OCI-LY3 (cell line): ENCODE measurements around the gene PPP1R12B.
"Not testable (repeated sequence)": the region's sequence is repeated elsewhere in the genome, so short reads cannot be mapped to it uniquely, and the experiment has no call there.

ENCODE experiments used
- H2AFZ ChIP-seq: fragments of 200-600, 300-600 bp; shearing (Covaris generic); 2 replicates; pipeline ENCODE4 v1.6.0; 2014; ENCODE audit warnings: antibody characterized with exemption, low read depth, low read length
- H3K27ac ChIP-seq: fragments of 200-600, 300-600 bp; sonication (generic); 2 replicates; pipeline ENCODE4 v1.5.1; 2014; ENCODE audit warnings: mild to moderate bottlenecking, low read length, moderate library complexity, mixed read lengths
- H3K27me3 ChIP-seq: fragments of 200-600, 300-600 bp; sonication (generic); 2 replicates; pipeline ENCODE4 v1.6.1; 2014; ENCODE audit warnings: low read depth, low read length, mixed read lengths
- H3K36me3 ChIP-seq: fragments of 200-600, 300-600 bp; sonication (generic); replicated peaks from 2 replicates; pipeline ENCODE3; 2014; ENCODE audit warnings: low read depth, low read length, mixed read lengths
- H3K4me1 ChIP-seq: fragments of 300-600, 200-600 bp; sonication (generic); 2 replicates; pipeline ENCODE4 v1.6.1; 2014; ENCODE audit warnings: low read length, mixed read lengths
- H3K4me2 ChIP-seq: fragments of 200-600, 300-600 bp; sonication (generic); 2 replicates; pipeline ENCODE4 v1.6.1; 2014; ENCODE audit warnings: low read length, mixed read lengths
- H3K4me3 ChIP-seq: fragments of 300-600, 200-600 bp; sonication (generic); 2 replicates; pipeline ENCODE4 v1.5.1; 2014; ENCODE audit warnings: antibody characterized with exemption, mild to moderate bottlenecking, low read length, moderate library complexity
- H3K79me2 ChIP-seq: fragments of 300-600, 200-600 bp; shearing (Covaris generic); 2 replicates; pipeline ENCODE4 v1.6.1; 2014; ENCODE audit warnings: mild to moderate bottlenecking, low read length, mixed read lengths
- H3K9ac ChIP-seq: fragments of 300-600, 200-600 bp; shearing (Covaris generic); 2 replicates; pipeline ENCODE4 v1.6.0; 2014; ENCODE audit warnings: mild to moderate bottlenecking, low read length, moderate library complexity
- H3K9me3 ChIP-seq: fragments of 200-600, 300-600 bp; shearing (Covaris generic); 2 replicates; pipeline ENCODE4 v1.6.1; 2014; ENCODE audit warnings: low read length, mixed read lengths; ENCODE audit not compliant: insufficient read depth
- H4K20me1 ChIP-seq: fragments of 200-600, 300-600 bp; sonication (generic); 2 replicates; pipeline ENCODE4 v1.6.1; 2016; ENCODE audit warnings: low read length, mixed read lengths; ENCODE audit not compliant: insufficient read depth
- EZH2phosphoT487 ChIP-seq: fragments of 200-600 bp; shearing (Covaris generic); IDR thresholded peaks from 2 replicates; pipeline ENCODE4 v1.6.1; 2018; ENCODE audit warnings: antibody characterized with exemption, mixed run types, low read depth
- TF ChIP-seq, protein P1 (sequence below): fragments of 200-600, 300-600 bp; sonication (generic); IDR thresholded peaks from 2 replicates; pipeline ENCODE4 v1.5.1; 2014; ENCODE audit warnings: antibody characterized with exemption, low read length, low read depth

The PPP1R12B gene

GRCh38 chr1:202546796-202547195 lies 198.3 kb downstream of the PPP1R12B start:
- H3K27me3 ChIP-seq, H4K20me1 ChIP-seq, H3K4me3 ChIP-seq, H3K27ac ChIP-seq, H3K79me2 ChIP-seq, H3K9me3 ChIP-seq, H3K9ac ChIP-seq, H3K36me3 ChIP-seq, H2AFZ ChIP-seq: not testable (repeated sequence)
- peaks cover 10% of the 10 kb centered on the region for H3K4me1 ChIP-seq
- peak overlapping the region; percentile 37 for H3K4me2 ChIP-seq

DNA sequence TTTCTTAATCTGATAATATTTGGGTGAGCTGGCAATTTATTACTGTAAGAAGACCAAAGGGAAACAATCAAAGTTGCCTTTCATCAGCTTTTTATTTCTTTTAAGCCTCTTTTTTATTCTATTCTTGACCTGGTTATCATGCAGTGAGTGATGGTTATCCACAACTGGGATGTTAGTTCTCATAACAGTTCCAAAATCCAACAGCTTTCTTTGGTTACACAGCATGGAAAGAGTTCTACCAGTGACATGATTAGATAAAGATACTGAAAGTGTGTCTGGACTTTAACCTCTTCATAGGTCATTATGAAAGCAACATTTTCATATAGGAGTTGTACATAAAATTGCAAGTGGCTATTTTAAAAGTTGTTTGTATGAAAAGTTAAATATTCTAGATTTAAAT lies 198.7 kb downstream of the PPP1R12B start:
- H3K4me3 ChIP-seq = no peak overlapping the region

DNA sequence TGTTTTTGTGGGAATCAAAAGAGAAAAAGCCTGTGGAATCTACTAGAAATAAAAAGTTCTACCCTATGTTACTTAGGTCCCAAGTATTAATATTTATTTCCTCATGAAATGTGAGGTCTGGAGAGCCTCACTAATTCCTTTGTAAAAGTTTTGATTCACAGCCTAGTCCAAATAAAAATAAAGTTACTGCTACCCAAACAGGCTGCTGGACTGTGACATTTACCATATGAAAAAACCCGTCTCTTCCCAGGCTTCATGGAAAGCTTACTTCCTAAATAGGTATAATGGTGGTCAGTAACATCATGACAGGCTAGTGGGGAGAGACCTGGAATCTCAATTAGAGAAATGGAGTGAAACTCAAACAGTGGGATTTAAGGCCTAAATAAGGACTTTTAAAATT lies 201.6 kb downstream of the PPP1R12B start:
- not testable (repeated sequence) for H3K79me2 ChIP-seq, H3K27ac ChIP-seq, H3K9me3 ChIP-seq, H3K4me2 ChIP-seq, H2AFZ ChIP-seq, H4K20me1 ChIP-seq, H3K27me3 ChIP-seq, H3K36me3 ChIP-seq, H3K9ac ChIP-seq, H3K4me3 ChIP-seq
- H3K4me1 ChIP-seq = peaks cover 29% of the 10 kb centered on the region

More for the DNA sequence above, 198.7 kb downstream of the PPP1R12B start:
- no peaks in the 10 kb centered on the region for H3K27me3 ChIP-seq
- no peak overlapping the region for H3K27ac ChIP-seq
- H3K9me3 ChIP-seq = no peaks in the 10 kb centered on the region
- H3K9ac ChIP-seq = no peak overlapping the region
- no peak overlapping the region for H2AFZ ChIP-seq
- H4K20me1 ChIP-seq = no peaks in the 10 kb centered on the region
- H3K36me3 ChIP-seq = no peaks in the 10 kb centered on the region
- peak overlapping the region; percentile 37 for H3K4me2 ChIP-seq
- TF ChIP-seq EZH2phosphoT487 = no peak
- TF ChIP-seq, protein P1, sequence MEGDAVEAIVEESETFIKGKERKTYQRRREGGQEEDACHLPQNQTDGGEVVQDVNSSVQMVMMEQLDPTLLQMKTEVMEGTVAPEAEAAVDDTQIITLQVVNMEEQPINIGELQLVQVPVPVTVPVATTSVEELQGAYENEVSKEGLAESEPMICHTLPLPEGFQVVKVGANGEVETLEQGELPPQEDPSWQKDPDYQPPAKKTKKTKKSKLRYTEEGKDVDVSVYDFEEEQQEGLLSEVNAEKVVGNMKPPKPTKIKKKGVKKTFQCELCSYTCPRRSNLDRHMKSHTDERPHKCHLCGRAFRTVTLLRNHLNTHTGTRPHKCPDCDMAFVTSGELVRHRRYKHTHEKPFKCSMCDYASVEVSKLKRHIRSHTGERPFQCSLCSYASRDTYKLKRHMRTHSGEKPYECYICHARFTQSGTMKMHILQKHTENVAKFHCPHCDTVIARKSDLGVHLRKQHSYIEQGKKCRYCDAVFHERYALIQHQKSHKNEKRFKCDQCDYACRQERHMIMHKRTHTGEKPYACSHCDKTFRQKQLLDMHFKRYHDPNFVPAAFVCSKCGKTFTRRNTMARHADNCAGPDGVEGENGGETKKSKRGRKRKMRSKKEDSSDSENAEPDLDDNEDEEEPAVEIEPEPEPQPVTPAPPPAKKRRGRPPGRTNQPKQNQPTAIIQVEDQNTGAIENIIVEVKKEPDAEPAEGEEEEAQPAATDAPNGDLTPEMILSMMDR = no peak
- peaks cover 10% of the 10 kb centered on the region for H3K4me1 ChIP-seq
- no peaks in the 10 kb centered on the region for H3K79me2 ChIP-seq

DNA sequence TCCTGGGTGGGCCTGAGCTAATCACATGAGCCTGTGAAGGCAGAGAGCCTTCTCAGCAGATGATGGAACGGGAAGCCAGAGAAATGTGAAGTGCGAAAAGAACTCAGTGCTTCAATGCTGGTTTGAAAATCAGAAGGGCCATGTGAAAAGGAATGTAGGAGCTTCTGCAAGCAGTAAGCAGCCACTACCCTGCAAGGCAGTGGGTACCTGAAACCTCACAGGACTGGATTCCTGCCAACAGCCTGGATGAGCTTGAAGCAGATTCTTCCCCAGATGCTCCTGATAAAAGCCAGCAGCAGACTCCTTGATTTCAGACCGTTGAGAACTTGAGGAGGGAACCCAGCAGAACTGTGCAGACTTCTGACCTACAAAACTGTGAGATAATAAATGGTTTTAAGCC lies 203.2 kb downstream of the PPP1R12B start:
- Histone ChIP-seq H3K36me3 (no peaks in the 10 kb centered on the region), H3K4me1 (peaks cover 25% of the 10 kb centered on the region)

GRCh38 chr1:202552615-202553014 lies 204.1 kb downstream of the PPP1R12B start:
- H3K9me3 ChIP-seq, H3K9ac ChIP-seq, H3K36me3 ChIP-seq, H4K20me1 ChIP-seq, H2AFZ ChIP-seq, H3K4me3 ChIP-seq, H3K27me3 ChIP-seq, H3K4me2 ChIP-seq, H3K27ac ChIP-seq, H3K79me2 ChIP-seq: not testable (repeated sequence)
- H3K4me1 ChIP-seq = peaks cover 18% of the 10 kb centered on the region

More for the DNA sequence above, 203.2 kb downstream of the PPP1R12B start:
- no peaks in the 10 kb centered on the region for H4K20me1 ChIP-seq
- no peaks in the 10 kb centered on the region for H3K27me3 ChIP-seq
- H3K4me2 ChIP-seq = no peak overlapping the region
- TF ChIP-seq, protein P1 = no peak
- TF ChIP-seq EZH2phosphoT487 = no peak
- H3K4me3 ChIP-seq = no peak overlapping the region
- H3K9me3 ChIP-seq = no peaks in the 10 kb centered on the region
- no peaks in the 10 kb centered on the region for H3K79me2 ChIP-seq
- H3K9ac ChIP-seq = no peak overlapping the region
- no peak overlapping the region for H2AFZ ChIP-seq
- no peak overlapping the region for H3K27ac ChIP-seq

DNA sequence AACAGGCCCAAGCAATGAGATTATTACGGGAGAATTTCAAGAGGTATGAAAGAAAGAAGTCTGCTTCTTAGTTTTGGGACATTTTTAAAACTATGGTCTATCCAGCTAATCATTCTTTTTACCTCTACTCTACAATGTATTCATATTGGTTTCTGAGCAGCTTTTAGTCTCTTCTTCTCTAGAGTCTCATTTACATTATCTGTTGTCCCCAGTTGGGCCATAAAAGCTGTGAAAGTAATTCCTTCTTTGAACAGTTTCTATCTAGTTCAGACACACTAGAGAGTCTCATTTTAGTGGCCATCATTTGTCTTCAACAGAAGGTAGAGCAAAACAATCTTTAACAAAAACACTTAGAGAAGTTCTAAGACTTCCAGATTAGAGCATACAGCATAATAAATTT lies 204.6 kb downstream of the PPP1R12B start:
- H3K27ac ChIP-seq = not testable (repeated sequence)

More for the DNA sequence above, 204.6 kb downstream of the PPP1R12B start:
- H3K27me3 ChIP-seq, H3K36me3 ChIP-seq, H2AFZ ChIP-seq, H3K79me2 ChIP-seq, H3K4me3 ChIP-seq, H4K20me1 ChIP-seq, H3K4me2 ChIP-seq, H3K9me3 ChIP-seq, H3K9ac ChIP-seq: not testable (repeated sequence)
- peaks cover 18% of the 10 kb centered on the region for H3K4me1 ChIP-seq
